Central memory CD4-positive, alpha-beta T cell (primary cell): ENCODE results near the gene DNAJC6.

Source experiments
- DNase-seq: peaks from one replicate; pipeline ENCODE4 v3.0.0; 2022

The DNAJC6 gene

GRCh38 chr1:65292861-65293593 is 16.3 kb upstream of the DNAJC6 start:
- no peak for DNase-seq

GRCh38 chr1:65297706-65298105 is 11.6 kb upstream of the DNAJC6 start:
- no peak for DNase-seq

- DNase-seq, result no peak
These were observed 10.0 kb upstream of the DNAJC6 start for GRCh38 chr1:65299328-65299727.

- DNase-seq, result no peak
These were observed 501 bp upstream of the DNAJC6 start for GRCh38 chr1:65308781-65309303.

GRCh38 chr1:65310078-65310587 is 790 bp downstream of the DNAJC6 start:
- DNase-seq, result no peak

- no peak for DNase-seq
These were observed 2.4 kb downstream of the DNAJC6 start for GRCh38 chr1:65311760-65312159.

- no peak for DNase-seq
These were observed 6.9 kb downstream of the DNAJC6 start for GRCh38 chr1:65316233-65316632.

GRCh38 chr1:65317866-65318653 is 8.7 kb downstream of the DNAJC6 start:
- DNase-seq, result no peak

GRCh38 chr1:65319141-65319540 is 9.8 kb downstream of the DNAJC6 start:
- no peak for DNase-seq

GRCh38 chr1:65319754-65320153 is 10.4 kb downstream of the DNAJC6 start:
- no peak for DNase-seq

- no peak for DNase-seq
These were observed 12.5 kb downstream of the DNAJC6 start for GRCh38 chr1:65321879-65322278.

GRCh38 chr1:65323246-65323645 is 13.9 kb downstream of the DNAJC6 start:
- no peak for DNase-seq

- DNase-seq, result no peak
These were observed 20.7 kb downstream of the DNAJC6 start for GRCh38 chr1:65330021-65330420.

- no peak for DNase-seq
These were observed 21.5 kb downstream of the DNAJC6 start for GRCh38 chr1:65330822-65331221.

- no peak for DNase-seq
These were observed 23.5 kb downstream of the DNAJC6 start for GRCh38 chr1:65332821-65333220.

- no peak for DNase-seq
These were observed 24.7 kb downstream of the DNAJC6 start for GRCh38 chr1:65334081-65334480.

GRCh38 chr1:65339866-65340468 is 30.6 kb downstream of the DNAJC6 start:
- DNase-seq, result no peak

- no peak for DNase-seq
These were observed 32.0 kb downstream of the DNAJC6 start for GRCh38 chr1:65341381-65341780.

- DNase-seq, result no peak
These were observed 33.9 kb downstream of the DNAJC6 start for GRCh38 chr1:65343286-65343685.

GRCh38 chr1:65344171-65344814 is 35.0 kb downstream of the DNAJC6 start:
- DNase-seq, result no peak

- no peak for DNase-seq
These were observed 36.8 kb downstream of the DNAJC6 start for GRCh38 chr1:65346190-65346589.

GRCh38 chr1:65355031-65355712 is 45.8 kb downstream of the DNAJC6 start:
- DNase-seq, result no peak
